Thyroid gland (tissue), 4 donors: Measurements from ENCODE around the gene GPRC5A. TPM values are rescaled to one million over a fixed set of nuclear protein-coding genes. Genes with fewer than 3 reads are reported as not detected.

Experiments used
- DNase-seq, 2 donors: peaks; one replicate each; pipeline ENCODE4 v3.0.0-alpha.2; 2019
- H3K27ac ChIP-seq, 3 donors: fragments of 200-600 bp; sonication (generic); 1 replicate in 2 of 3; 2 replicates in 1 of 3; pipeline ENCODE4 v1.5.1; 2016 to 2019; ENCODE audit warnings: mild to moderate bottlenecking in 1 of 3, moderate library complexity in 1 of 3
- H3K27me3 ChIP-seq: fragments of 200-600 bp; sonication (generic); one replicate; pipeline ENCODE4 v1.5.1; 2019
- H3K36me3 ChIP-seq, 2 donors: fragments of 200-600 bp; sonication (generic); one replicate each; pipeline ENCODE4 v1.5.1; 2016 to 2019
- H3K4me1 ChIP-seq, 2 donors: fragments of 200-600 bp; sonication (generic); one replicate each; pipeline ENCODE4 v1.5.1; 2017 to 2019
- H3K4me3 ChIP-seq, 3 donors: fragments of 200-600 bp; sonication (generic); replicated peaks in 1 of 3; 1 replicate in 2 of 3; 2 replicates in 1 of 3; pipeline ENCODE4 v1.5.1; 2016; ENCODE audit warnings: mild to moderate bottlenecking in 1 of 3
- H3K9me3 ChIP-seq: fragments of 200-600 bp; sonication (generic); one replicate; pipeline ENCODE4 v1.5.1; 2017
- POLR2A ChIP-seq, 2 donors: fragments of 450-650 bp; IDR thresholded peaks; one replicate each; pipeline ENCODE4 v1.6.1; 2017; ENCODE audit warnings: antibody characterized with exemption in 2 of 2, mild to moderate bottlenecking in 2 of 2, moderate library complexity in 1 of 2
- WGBS, 2 donors: methylation state at CpG; one replicate each; pipeline ENCODE4 v1.1.5; 2017; 5-methylcytosine and 5-hydroxymethylcytosine counted together
- intact Hi-C: fragments of 100-400 bp; cut with DNase I; formaldehyde crosslinking; loops from one replicate; pipeline ENCODE4 v1.15.1; 2023
- total RNA-seq, 4 donors: library from RNA; depleted of rRNA; stranded (reverse); fragments of >200 nt; gene quantifications; one replicate each; pipeline ENCODE4 v1.2.3, GENCODE V29; 2016
- TF ChIP-seq, protein P1 (sequence below), 6 experiments: fragments of 200-600 bp in 3 of 6; fragments of 450-650 bp in 3 of 6; sonication (generic) in 3 of 6; IDR thresholded peaks; one replicate each; pipeline ENCODE4 v1.5.1; 2016 to 2019; ENCODE audit warnings: antibody characterized with exemption in 6 of 6, mild to moderate bottlenecking in 2 of 6, inconsistent platforms in 1 of 6, moderate library complexity in 1 of 6

Gene GPRC5A
- total RNA-seq, 4 donors from 2014 or later: 107 to 207 (median 128) TPM

DNA sequence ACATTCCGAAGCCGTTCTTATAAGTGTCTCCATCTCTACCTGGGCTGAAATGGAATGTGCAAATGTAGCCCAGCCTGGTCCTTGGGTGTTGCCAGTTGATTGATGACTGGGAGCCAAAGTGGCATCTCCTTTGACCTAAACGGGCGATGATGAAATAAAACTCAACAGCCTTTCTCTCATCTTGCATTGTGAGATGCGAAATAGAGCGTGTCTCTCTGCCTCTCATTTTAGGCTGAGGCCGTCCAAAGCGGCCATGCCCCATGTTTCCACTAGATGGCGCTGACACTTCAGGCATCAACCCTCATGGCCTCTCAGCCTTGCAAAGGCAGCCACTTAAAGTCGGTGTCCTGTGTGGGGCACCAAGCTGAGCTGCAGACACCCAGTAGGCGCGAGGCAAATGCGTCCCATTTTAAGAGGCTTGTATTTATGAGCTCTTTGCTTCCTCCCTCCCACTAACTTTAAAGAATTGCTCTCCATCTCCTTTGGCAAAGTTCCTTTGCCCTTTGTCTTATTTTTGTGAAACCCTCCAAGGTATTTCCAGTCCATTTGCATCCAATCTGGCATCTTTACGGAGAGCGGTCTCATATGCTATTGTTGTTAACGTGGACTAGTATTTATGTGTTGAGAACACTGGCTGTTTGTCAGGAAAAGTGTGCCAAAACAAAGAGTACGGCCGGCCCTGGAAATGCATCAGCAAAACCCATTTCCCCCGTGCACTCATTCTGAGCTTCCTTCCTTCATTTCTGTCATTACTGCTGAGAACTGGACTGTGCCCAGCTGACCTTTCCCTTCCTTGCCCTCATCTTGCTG is 25.0 kb downstream of the GPRC5A start:
- Histone ChIP-seq H3K4me3 (no peak overlapping the region), H3K27me3 (no peaks in the 10 kb centered on the region), H3K9me3 (no peaks in the 10 kb centered on the region), H3K27ac (peak overlapping the region in 2 of 3 donors; percentile 25 to 48), H3K36me3 (peaks cover 16 to 24% of the 10 kb centered on the region in 2 donors), H3K4me1 (peaks cover 0 to 12% of the 10 kb centered on the region in 2 donors)
- TF ChIP-seq POLR2A (IDR thresholded peaks at IDR 0.05): no peak
- TF ChIP-seq, protein P1, sequence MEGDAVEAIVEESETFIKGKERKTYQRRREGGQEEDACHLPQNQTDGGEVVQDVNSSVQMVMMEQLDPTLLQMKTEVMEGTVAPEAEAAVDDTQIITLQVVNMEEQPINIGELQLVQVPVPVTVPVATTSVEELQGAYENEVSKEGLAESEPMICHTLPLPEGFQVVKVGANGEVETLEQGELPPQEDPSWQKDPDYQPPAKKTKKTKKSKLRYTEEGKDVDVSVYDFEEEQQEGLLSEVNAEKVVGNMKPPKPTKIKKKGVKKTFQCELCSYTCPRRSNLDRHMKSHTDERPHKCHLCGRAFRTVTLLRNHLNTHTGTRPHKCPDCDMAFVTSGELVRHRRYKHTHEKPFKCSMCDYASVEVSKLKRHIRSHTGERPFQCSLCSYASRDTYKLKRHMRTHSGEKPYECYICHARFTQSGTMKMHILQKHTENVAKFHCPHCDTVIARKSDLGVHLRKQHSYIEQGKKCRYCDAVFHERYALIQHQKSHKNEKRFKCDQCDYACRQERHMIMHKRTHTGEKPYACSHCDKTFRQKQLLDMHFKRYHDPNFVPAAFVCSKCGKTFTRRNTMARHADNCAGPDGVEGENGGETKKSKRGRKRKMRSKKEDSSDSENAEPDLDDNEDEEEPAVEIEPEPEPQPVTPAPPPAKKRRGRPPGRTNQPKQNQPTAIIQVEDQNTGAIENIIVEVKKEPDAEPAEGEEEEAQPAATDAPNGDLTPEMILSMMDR (IDR thresholded peaks at IDR 0.05): peak; percentile 93 to 98 (median 94)
- WGBS, 2 donors: 32 to 33% methylated on average over 19 of the region's 19 CpGs
- peak; percentile 82 to 86 for DNase-seq
- intact Hi-C loops: loop anchor here (5.0 to 10.0 kb wide), 4 partner anchors 66 to 318 kb away; partner anchors contain the start of gene APOLD1

DNA sequence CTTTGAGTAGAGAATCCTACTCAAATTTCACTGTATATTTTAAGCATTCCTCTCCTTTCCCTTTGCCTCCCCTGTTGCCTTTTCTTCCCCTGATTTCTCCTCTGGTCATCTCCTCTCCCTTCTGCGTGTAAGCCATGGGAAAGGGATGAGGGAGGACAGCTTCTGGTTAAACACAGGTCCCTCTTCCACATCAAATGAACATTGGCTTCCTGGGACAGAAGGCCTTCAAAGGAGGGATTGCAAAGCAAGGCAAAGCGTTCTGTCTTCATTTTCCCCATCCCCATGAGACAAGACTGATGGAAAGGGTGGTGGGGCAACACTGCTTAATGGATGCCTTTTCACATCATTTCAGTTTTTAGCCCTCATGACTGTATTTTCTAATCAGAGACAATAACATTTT is 26.2 kb downstream of the GPRC5A start:
- TF ChIP-seq POLR2A (IDR thresholded peaks at IDR 0.05): no peak
- TF ChIP-seq, protein P1 (IDR thresholded peaks at IDR 0.05): no peak
- Histone ChIP-seq H3K27me3 (no peaks in the 10 kb centered on the region), H3K27ac (peak overlapping the region in 2 of 3 donors; percentile 21 to 25), H3K9me3 (no peaks in the 10 kb centered on the region), H3K4me3 (no peak overlapping the region), H3K4me1 (peaks cover 0 to 15% of the 10 kb centered on the region in 2 donors), H3K36me3 (peaks cover 16 to 18% of the 10 kb centered on the region in 2 donors)
- WGBS, 2 donors: 94 to 98% methylated on average over 2 of the region's 2 CpGs
- DNase-seq: no peak
- intact Hi-C loops: loop anchor here (5.0 to 10.0 kb wide), 4 partner anchors 65 to 317 kb away; partner anchors contain the start of gene APOLD1

DNA sequence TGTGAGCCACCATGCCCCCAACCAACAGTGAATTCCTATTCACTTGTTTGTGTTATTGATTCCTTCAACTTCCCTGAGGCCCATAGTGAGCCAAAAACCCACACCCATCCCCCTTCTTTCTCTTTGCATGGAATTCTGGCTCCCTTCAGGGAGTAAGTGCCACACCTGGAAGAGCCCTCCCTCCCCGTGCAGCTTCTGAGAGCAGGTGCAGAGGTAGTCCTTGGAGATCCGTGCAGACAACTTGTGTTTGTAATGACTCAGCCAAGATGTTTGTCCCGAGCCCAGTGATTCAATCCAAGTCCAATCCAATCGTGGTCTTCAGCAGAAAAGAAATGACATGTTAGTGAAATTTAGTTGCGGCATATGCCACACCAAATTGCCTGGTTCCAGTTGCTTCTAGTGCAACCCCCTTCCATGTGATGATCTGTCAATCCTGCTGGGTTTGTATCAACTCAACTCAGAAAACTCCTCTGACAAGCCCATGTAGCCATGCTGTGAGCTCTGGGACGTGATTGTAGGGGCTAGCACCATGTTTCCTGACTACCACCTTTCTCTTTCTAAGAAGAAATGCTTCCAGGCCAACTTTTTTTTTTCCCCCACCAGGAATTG is 27.5 kb downstream of the GPRC5A start:
- peaks cover 0 to 15% of the 10 kb centered on the region in 2 donors for H3K4me1 ChIP-seq
- no peak for DNase-seq
- H3K9me3 ChIP-seq: no peaks in the 10 kb centered on the region
- TF ChIP-seq, protein P1 (IDR thresholded peaks at IDR 0.05): no peak
- TF ChIP-seq POLR2A (IDR thresholded peaks at IDR 0.05): no peak
- no peak overlapping the region for H3K4me3 ChIP-seq
- intact Hi-C loops: loop anchor here (5.0 to 10.0 kb wide), 4 partner anchors 63 to 316 kb away; partner anchors contain the start of gene APOLD1
- WGBS, 2 donors: 83 to 89% methylated on average over 6 of the region's 6 CpGs
- H3K27me3 ChIP-seq: no peaks in the 10 kb centered on the region
- peaks cover 4% of the 10 kb centered on the region in 2 donors for H3K36me3 ChIP-seq
- no peak overlapping the region for H3K27ac ChIP-seq

DNA sequence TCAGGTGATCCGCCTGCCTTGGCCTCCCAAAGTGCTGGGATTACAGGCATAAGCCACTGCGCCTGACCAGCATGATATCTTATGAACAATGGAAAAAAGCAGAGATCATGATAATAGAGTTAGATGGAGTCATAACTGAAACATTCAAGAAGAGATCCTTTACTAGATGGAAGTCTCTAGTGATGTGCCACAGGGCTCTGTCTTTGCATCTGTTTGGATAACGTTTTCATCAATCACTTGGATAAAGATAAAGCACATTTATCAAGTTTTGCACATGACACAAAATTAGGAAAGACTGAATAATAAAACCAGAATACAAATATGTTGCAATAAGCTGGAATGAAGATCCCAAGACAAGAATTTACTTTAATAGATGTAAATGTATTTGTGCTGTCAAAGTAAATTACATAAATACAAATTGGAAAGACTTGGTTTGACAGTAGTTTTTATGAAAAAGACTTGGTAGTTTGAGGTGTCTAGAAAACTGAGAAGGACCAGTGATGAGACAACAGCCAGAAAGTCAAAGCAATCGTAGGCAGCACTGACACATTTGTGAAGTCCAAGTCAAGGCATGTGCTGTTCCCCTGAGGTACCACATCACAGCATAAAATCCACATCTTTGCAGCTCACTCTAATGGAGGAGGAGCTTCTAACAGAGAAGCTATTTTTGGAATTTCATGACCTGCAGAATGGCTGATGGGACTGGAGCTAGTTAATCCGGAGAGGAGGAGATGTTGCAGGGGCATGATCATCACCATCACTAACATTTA is 28.5 kb downstream of the GPRC5A start:
- DNase-seq: no peak
- H3K27me3 ChIP-seq: no peaks in the 10 kb centered on the region
- TF ChIP-seq POLR2A (IDR thresholded peaks at IDR 0.05): no peak
- TF ChIP-seq, protein P1 (IDR thresholded peaks at IDR 0.05): no peak
- no peak overlapping the region for H3K27ac ChIP-seq
- H3K36me3 ChIP-seq: peaks cover 0 to 4% of the 10 kb centered on the region in 2 donors
- no peak overlapping the region for H3K4me3 ChIP-seq
- peaks cover 0 to 15% of the 10 kb centered on the region in 2 donors for H3K4me1 ChIP-seq
- no peaks in the 10 kb centered on the region for H3K9me3 ChIP-seq
- WGBS, 2 donors: 82 to 83% methylated on average over 5 of the region's 5 CpGs
- intact Hi-C loops: loop anchor here (5.0 to 10.0 kb wide), 4 partner anchors 62 to 315 kb away; partner anchors contain the start of gene APOLD1
